ENCODE data around the gene OLIG2. TPM values are rescaled to one million over a fixed set of nuclear protein-coding genes. Genes with fewer than 3 reads are reported as not detected.
A peak's percentile ranks its signal among the peaks of the same experiment; 100 is the strongest.

Gene OLIG2
- total and polyA plus RNA-seq, 2 experiments from 2014 or later, result 0.15 to 1.4 TPM

DNA sequence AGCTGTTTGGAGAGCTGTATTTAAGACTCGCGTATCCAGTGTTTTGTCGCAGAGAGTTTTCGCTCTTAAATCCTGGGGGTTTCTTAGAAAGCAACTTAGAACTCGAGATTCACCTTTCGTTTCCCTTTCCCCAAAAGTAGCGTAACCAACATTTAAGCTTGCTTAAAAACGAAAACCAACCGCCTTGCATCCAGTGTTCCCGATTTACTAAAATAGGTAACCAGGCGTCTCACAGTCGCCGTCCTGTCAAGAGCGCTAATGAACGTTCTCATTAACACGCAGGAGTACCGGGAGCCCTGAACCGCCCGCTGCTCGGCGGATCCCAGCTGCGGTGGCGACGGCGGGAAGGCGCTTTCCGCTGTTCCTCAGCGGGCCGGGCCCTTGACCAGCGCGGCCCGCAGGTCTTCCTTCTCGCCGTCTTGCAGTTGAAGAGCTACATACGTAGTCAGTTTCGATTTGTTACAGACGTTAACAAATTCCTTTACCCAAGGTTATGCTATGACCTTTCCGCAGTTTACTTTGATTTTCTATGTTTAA lies 46.1 kb downstream of the OLIG2 start:
- no peaks in the 10 kb centered on the region; the same call in 1 of the 2 replicates for H4K20me1 ChIP-seq (replicated peaks; ENCODE audit: insufficient read depth)
- H3K36me3 Mint-ChIP-seq (ENCODE audit: low read depth), result peaks cover 7% of the 10 kb centered on the region
- ATAC-seq, result peak; percentile 5
- 0 out of 2 replicates have a peak, but pooled peaks have one; percentile 10 for TF ChIP-seq ZNF331 (CRISPR knock-in tag; IDR thresholded peaks at IDR 0.05; ENCODE audit: low read depth)
- no peak for TF ChIP-seq STAT1 (IDR thresholded peaks at IDR 0.05; ENCODE audit: unreplicated experiment)
- TF ChIP-seq EZH2phosphoT487 (IDR thresholded peaks at IDR 0.05; ENCODE audit: unreplicated experiment), result peak; percentile 56
- TF ChIP-seq EZH2 (IDR thresholded peaks at IDR 0.05; ENCODE audit: low read depth, unreplicated experiment), result peak; percentile 94
- no peak overlapping the region for H3K27ac Mint-ChIP-seq
- H3K27me3 ChIP-seq (ENCODE audit: insufficient read depth), result peaks cover 96% of the 10 kb centered on the region
- H3F3A ChIP-seq (replicated peaks; ENCODE audit: low read depth), result peaks cover 5% of the 10 kb centered on the region; the same call in 1 of the 2 replicates
- no peaks in the 10 kb centered on the region for H3K79me2 ChIP-seq (replicated peaks; ENCODE audit: insufficient read depth)
- H3K9me2 ChIP-seq (ENCODE audit: insufficient read depth), result no peaks in the 10 kb centered on the region
- H3K4me2 ChIP-seq, result peak overlapping the region; percentile 89
- peaks cover 14% of the 10 kb centered on the region for H3K9me3 Mint-ChIP-seq
- peak overlapping the region; percentile 63 for H3K4me3 ChIP-seq
- H3K4me1 ChIP-seq (ENCODE audit: insufficient read depth), result peaks cover 44% of the 10 kb centered on the region
- peak overlapping the region; percentile 72 for H3K4me3 Mint-ChIP-seq
- DNase-seq (ENCODE audit: low spot score), result peak; percentile 60
- H3K4me1 Mint-ChIP-seq, result peaks cover 48% of the 10 kb centered on the region
- no peaks in the 10 kb centered on the region for H3K36me3 ChIP-seq (ENCODE audit: insufficient read depth)
- H3K27ac ChIP-seq (ENCODE audit: low read depth), result no peak overlapping the region
- H2AFZ ChIP-seq, result peak overlapping the region; percentile 93
- H3K27me3 Mint-ChIP-seq (ENCODE audit: insufficient read depth, low read depth, poor library complexity), result peaks cover 80% of the 10 kb centered on the region

DNA sequence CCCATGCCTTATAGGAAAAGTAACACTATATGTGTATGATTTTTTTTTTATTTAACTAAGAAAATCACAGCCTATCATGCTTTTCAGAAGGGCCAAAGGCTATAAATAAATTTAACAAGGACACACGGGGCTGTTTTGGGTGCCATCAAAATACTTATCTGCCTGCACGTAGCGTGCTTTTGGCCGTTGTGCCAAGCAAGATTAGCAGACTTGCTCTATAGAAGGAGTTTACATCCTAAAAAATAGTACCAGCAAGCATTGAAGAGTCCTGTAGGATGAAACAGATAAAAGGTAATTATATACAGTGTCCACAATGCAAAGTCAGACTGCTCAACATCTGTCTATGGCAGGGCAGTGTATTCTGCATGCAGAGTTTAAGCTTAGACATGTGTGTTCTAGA lies 47.9 kb downstream of the OLIG2 start:
- ATAC-seq (no peak), DNase-seq (ENCODE audit: low spot score) (no peak)
- Mint-ChIP-seq H3K4me1 (peaks cover 54% of the 10 kb centered on the region), H3K27me3 (ENCODE audit: insufficient read depth, low read depth, poor library complexity) (peaks cover 85% of the 10 kb centered on the region), H3K9me3 (peaks cover 12% of the 10 kb centered on the region), H3K4me3 (no peak overlapping the region), H3K36me3 (ENCODE audit: low read depth) (peaks cover 7% of the 10 kb centered on the region), H3K27ac (no peak overlapping the region)
- no peak overlapping the region for H3K4me3 ChIP-seq
- H3K27me3 ChIP-seq (ENCODE audit: insufficient read depth), result peaks cover 82% of the 10 kb centered on the region
- no peaks in the 10 kb centered on the region for H3K79me2 ChIP-seq (replicated peaks; ENCODE audit: insufficient read depth)
- H4K20me1 ChIP-seq (replicated peaks; ENCODE audit: insufficient read depth), result no peaks in the 10 kb centered on the region; the same call in 1 of the 2 replicates
- peaks cover 48% of the 10 kb centered on the region for H3K4me1 ChIP-seq (ENCODE audit: insufficient read depth)
- no peak overlapping the region for H2AFZ ChIP-seq
- H3F3A ChIP-seq (replicated peaks; ENCODE audit: low read depth), result peaks cover 5% of the 10 kb centered on the region; the same call in 1 of the 2 replicates
- H3K9me2 ChIP-seq (ENCODE audit: insufficient read depth), result no peaks in the 10 kb centered on the region
- no peak overlapping the region for H3K4me2 ChIP-seq
- no peak overlapping the region for H3K27ac ChIP-seq (ENCODE audit: low read depth)
- H3K36me3 ChIP-seq (ENCODE audit: insufficient read depth), result no peaks in the 10 kb centered on the region
- TF ChIP-seq ZNF114 (CRISPR knock-in tag; IDR thresholded peaks at IDR 0.05), result no peak
- TF ChIP-seq STAT1 (IDR thresholded peaks at IDR 0.05; ENCODE audit: unreplicated experiment), result no peak
- TF ChIP-seq EZH2phosphoT487 (IDR thresholded peaks at IDR 0.05; ENCODE audit: unreplicated experiment), result no peak
- no peak for TF ChIP-seq JUNB (IDR thresholded peaks at IDR 0.05; ENCODE audit: unreplicated experiment)
- TF ChIP-seq EZH2 (IDR thresholded peaks at IDR 0.05; ENCODE audit: low read depth, unreplicated experiment), result no peak
- TF ChIP-seq, protein P1, sequence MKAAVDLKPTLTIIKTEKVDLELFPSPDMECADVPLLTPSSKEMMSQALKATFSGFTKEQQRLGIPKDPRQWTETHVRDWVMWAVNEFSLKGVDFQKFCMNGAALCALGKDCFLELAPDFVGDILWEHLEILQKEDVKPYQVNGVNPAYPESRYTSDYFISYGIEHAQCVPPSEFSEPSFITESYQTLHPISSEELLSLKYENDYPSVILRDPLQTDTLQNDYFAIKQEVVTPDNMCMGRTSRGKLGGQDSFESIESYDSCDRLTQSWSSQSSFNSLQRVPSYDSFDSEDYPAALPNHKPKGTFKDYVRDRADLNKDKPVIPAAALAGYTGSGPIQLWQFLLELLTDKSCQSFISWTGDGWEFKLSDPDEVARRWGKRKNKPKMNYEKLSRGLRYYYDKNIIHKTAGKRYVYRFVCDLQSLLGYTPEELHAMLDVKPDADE (IDR thresholded peaks at IDR 0.05), result no peak
- TF ChIP-seq, protein P2, sequence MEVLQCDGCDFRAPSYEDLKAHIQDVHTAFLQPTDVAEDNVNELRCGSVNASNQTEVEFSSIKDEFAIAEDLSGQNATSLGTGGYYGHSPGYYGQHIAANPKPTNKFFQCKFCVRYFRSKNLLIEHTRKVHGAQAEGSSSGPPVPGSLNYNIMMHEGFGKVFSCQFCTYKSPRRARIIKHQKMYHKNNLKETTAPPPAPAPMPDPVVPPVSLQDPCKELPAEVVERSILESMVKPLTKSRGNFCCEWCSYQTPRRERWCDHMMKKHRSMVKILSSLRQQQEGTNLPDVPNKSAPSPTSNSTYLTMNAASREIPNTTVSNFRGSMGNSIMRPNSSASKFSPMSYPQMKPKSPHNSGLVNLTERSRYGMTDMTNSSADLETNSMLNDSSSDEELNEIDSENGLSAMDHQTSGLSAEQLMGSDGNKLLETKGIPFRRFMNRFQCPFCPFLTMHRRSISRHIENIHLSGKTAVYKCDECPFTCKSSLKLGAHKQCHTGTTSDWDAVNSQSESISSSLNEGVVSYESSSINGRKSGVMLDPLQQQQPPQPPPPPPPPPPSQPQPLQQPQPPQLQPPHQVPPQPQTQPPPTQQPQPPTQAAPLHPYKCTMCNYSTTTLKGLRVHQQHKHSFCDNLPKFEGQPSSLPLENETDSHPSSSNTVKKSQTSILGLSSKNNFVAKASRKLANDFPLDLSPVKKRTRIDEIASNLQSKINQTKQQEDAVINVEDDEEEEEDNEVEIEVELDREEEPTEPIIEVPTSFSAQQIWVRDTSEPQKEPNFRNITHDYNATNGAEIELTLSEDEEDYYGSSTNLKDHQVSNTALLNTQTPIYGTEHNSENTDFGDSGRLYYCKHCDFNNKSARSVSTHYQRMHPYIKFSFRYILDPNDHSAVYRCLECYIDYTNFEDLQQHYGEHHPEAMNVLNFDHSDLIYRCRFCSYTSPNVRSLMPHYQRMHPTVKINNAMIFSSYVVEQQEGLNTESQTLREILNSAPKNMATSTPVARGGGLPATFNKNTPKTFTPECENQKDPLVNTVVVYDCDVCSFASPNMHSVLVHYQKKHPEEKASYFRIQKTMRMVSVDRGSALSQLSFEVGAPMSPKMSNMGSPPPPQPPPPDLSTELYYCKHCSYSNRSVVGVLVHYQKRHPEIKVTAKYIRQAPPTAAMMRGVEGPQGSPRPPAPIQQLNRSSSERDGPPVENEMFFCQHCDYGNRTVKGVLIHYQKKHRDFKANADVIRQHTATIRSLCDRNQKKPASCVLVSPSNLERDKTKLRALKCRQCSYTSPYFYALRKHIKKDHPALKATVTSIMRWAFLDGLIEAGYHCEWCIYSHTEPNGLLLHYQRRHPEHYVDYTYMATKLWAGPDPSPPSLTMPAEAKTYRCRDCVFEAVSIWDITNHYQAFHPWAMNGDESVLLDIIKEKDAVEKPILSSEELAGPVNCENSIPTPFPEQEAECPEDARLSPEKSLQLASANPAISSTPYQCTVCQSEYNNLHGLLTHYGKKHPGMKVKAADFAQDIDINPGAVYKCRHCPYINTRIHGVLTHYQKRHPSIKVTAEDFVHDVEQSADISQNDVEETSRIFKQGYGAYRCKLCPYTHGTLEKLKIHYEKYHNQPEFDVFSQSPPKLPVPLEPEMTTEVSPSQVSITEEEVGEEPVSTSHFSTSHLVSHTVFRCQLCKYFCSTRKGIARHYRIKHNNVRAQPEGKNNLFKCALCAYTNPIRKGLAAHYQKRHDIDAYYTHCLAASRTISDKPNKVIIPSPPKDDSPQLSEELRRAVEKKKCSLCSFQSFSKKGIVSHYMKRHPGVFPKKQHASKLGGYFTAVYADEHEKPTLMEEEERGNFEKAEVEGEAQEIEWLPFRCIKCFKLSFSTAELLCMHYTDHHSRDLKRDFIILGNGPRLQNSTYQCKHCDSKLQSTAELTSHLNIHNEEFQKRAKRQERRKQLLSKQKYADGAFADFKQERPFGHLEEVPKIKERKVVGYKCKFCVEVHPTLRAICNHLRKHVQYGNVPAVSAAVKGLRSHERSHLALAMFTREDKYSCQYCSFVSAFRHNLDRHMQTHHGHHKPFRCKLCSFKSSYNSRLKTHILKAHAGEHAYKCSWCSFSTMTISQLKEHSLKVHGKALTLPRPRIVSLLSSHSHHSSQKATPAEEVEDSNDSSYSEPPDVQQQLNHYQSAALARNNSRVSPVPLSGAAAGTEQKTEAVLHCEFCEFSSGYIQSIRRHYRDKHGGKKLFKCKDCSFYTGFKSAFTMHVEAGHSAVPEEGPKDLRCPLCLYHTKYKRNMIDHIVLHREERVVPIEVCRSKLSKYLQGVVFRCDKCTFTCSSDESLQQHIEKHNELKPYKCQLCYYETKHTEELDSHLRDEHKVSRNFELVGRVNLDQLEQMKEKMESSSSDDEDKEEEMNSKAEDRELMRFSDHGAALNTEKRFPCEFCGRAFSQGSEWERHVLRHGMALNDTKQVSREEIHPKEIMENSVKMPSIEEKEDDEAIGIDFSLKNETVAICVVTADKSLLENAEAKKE (CRISPR knock-in tag; IDR thresholded peaks at IDR 0.05), result no peak
- TF ChIP-seq ZNF331 (CRISPR knock-in tag; IDR thresholded peaks at IDR 0.05; ENCODE audit: low read depth), result no peak
- no peak for TF ChIP-seq CREB1 (CRISPR knock-in tag; IDR thresholded peaks at IDR 0.05; ENCODE audit: low read depth)
- TF ChIP-seq NANOG (IDR thresholded peaks at IDR 0.05; ENCODE audit: borderline replicate concordance), result no peak
- TF ChIP-seq POLR2AphosphoS5 (IDR thresholded peaks at IDR 0.05; ENCODE audit: low read depth), result no peak
- TF ChIP-seq, protein P3, sequence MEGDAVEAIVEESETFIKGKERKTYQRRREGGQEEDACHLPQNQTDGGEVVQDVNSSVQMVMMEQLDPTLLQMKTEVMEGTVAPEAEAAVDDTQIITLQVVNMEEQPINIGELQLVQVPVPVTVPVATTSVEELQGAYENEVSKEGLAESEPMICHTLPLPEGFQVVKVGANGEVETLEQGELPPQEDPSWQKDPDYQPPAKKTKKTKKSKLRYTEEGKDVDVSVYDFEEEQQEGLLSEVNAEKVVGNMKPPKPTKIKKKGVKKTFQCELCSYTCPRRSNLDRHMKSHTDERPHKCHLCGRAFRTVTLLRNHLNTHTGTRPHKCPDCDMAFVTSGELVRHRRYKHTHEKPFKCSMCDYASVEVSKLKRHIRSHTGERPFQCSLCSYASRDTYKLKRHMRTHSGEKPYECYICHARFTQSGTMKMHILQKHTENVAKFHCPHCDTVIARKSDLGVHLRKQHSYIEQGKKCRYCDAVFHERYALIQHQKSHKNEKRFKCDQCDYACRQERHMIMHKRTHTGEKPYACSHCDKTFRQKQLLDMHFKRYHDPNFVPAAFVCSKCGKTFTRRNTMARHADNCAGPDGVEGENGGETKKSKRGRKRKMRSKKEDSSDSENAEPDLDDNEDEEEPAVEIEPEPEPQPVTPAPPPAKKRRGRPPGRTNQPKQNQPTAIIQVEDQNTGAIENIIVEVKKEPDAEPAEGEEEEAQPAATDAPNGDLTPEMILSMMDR (conservative IDR thresholded peaks at IDR 0.05; ENCODE audit: low read depth in 2 of 2), result no peak
